Left lobe of liver (tissue), 2 donors: ENCODE data around the gene FILIP1L. TPM values are rescaled to one million over a fixed set of nuclear protein-coding genes. Genes with fewer than 3 reads are reported as not detected.
A peak's percentile ranks its signal among the peaks of the same experiment; 100 is the strongest.

ENCODE experiments used
- ATAC-seq: fragments of 200-7000 bp; cut with Tn5 transposase; one replicate; pipeline ENCODE4 v1.9.1; 2020; ENCODE audit warnings: mild to moderate bottlenecking, moderate library complexity
- DNase-seq: peaks from one replicate; pipeline ENCODE4 v3.0.0-alpha.2; 2020; ENCODE audit warnings: low spot score
- total RNA-seq: library from RNA; stranded (reverse); gene quantifications from one replicate; pipeline ENCODE4 v1.2.1, GENCODE V29; 2021
- donor health status: DM: no; HTN: no; CAD: no; lungs with moderate emphysema.
- donor health status: DM: no; HTN: yes; CAD: no.

FILIP1L gene
- total RNA-seq, 1 donor from 2014 or later = 0.93 TPM

DNA sequence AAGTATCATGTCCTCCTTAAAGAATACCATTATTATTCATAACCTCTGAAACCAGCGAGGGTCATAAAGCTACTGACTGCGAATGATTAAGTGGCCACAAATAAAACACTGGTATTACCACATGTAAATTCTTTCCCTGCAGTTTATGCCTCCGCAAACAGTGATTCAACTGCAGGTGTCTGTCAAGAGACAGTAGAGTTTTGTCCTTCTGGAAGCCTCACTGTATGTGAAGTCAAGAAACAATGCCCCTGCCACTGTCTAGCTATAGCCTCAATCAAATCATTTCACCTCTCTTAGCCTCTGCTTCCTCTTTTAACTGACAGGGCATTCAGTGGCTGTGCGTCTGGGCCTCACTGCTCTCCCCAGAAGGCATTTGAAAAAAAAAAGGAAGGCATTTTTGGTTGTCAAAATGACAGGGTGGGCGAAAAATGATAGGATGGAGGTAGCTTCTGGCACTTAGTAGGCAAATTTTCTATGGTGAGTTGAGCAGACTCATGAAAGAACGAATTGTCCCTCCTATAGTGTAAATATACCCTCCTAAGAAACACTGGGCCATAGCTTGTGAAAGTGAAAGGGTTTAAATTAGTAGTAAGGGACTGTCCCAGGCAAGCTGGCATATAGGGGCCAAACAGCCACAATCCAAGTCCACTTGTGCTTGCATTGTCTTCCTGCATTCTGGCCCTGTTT, 66.7 kb downstream of the FILIP1L start:
- ATAC-seq = peak; percentile 47
- DNase-seq = no peak

DNA sequence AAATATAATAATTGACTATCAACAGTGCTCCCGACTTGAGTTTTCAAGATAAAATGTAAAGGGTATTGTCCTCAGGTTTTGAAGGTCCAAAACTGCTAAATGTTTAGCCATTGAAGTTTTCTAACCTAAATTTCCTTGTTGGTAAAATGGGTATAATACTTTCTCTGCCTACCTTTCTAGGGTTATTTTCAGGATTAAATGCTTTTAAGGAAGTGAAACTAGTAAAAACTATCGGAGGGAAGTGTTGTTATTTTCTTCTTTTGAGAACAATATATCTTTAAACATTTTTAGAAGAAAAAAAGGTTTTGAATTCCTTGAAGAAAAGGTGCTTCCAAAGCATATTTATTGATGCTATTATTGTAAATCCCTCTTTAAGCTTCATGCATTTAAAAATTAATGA, 67.3 kb downstream of the FILIP1L start:
- ATAC-seq = no peak
- DNase-seq = no peak

DNA sequence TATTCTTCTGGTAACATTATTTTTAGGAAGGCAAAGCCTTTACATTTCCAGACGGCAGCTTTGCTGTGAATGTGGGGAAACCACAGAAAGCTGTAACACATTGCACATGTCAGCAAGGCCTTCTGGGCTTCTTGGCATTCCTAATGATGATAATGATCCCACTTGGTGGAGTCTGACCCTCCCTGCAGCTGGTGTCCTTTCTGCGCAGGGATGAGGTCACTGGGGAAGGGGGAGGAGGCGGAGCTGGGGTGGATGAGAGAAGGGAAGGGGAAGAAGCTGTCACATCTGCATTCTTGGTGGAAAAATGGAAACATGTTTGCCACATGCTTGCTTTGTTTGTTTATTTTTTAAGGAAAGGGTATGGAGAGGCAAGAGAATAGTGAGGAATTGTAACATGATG, 68.6 kb downstream of the FILIP1L start:
- ATAC-seq (peak; percentile 36), DNase-seq (no peak)

DNA sequence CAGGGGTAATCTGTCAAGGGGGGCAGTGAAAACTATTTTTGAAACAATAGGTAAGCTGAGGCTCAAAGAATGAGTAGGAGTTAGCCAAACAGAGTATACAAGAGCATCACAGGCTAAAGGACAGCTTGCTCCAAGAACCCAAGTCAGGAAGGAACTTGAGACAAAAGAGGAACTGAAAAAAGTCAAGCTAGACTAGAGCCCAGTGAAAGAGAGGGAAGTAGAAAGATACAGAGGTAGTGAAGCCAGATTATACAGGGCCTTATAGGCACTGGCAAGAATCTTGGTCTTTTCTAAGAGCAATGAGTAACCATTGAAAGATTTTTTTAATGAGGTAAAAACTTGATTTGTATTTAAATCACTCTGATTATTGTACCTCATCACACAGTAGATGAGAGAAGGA, 69.9 kb downstream of the FILIP1L start:
- ATAC-seq (peak; percentile 45), DNase-seq (no peak)

DNA sequence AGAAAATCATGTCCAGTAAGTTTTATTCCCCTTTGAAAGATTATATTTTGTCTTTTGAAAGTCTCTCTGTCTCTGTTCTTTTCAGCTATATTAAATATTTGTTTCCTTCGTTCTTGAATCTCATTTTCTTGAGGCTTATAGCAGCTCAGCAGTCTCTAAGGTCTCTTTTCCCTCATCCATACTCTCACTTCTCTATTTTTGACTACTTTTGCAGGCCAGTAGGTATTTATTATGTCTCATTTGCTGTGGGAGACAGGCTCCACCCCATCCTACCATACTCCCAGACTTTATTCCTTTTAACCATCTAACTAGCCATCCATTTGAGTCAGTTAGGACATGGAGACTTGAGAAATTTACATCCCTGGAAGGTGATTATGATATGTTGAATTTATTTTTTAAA, 71.0 kb downstream of the FILIP1L start:
- ATAC-seq (no peak), DNase-seq (no peak)

DNA sequence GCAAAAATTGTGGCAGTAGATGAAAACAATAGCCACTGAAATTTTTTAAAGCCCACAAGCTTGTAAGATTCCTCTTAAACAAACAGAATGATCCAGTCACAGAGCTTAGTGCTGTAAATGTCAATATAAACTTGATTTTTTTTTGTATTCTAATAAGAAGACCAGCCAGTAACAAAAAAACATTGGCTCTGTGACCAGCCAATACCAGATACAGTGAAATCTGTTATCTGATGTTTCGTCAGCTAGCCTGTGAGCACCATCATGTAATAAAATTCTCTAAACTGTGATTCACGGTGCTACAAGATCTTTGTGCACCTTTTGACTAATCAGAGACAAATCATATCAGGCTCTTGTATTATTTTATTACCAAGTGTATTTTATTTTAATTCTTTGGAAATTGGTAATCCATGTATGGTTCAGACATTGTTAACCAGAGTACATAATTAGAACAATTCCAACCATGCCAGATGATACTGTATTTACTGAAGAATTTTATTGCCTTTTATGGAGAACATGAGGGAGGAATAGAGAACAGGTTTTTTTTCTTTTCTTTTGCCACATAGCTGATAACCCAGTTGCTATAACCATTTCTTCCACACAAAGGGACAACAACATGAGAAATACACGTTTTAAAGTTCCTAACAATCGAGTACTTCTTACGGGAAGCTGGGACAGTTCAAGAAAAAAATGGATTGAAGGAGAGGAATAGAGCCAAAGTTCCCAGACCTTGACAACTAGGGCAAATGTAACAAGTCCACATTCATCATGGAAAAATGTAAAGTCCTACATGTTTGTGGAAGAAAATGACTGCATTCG, 71.9 kb downstream of the FILIP1L start:
- ATAC-seq = no peak
- no peak for DNase-seq

DNA sequence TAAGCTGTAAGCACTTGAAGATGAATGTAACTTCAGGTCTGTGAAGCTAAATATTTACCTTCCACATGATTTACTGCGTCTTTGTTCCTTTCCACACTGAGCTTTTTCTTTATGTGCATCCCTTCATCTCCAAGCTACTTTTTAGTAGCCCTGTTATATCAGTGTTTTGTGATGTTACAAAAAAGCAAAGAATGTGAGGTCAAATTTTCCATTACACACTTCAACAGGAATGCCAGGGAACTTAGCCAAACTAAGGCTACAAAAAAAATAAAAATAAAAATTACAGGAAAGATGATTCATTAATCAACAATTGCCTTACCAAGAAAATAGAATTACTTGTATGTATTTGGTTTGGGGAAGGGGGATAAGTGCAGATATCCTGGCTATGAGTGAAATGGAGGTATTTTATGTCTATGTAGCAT, 73.0 kb downstream of the FILIP1L start:
- no peak for DNase-seq
- ATAC-seq = peak; percentile 23

DNA sequence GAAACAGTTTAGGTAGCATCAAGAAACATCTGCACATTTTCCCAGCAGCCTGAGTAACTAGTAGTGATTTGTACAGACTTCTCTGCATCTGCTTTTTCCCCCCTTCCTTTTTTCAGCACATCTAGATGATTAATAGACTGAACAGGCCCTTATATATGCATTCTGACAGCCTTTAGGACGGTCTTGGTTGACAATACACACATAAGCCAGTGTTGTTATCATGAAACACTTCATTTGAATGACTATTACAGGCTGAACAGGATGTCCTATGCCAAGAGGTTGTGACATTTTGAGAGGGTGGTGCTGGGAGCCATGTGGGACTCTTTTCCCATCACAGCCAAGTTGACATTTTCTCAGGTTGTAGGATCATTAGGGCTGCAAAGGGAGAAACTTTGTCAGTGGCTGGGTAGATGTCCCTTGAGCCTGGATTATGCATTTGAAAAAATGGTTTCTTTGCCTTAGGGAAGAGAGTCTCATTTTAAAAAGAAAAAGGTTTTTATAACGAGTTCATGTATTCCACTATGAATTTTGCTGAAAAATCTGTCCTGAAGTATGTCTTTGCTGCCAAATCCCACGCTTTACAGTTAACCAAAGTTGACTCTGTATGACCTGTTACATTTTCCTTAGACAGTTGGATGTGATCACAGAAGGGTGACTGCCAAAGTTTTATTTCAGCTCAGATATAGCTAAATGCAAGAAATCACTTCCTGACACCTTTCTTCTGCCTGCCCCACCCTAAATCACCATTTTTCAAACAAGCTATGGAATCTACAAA, 73.7 kb downstream of the FILIP1L start:
- DNase-seq = no peak
- no peak for ATAC-seq

DNA sequence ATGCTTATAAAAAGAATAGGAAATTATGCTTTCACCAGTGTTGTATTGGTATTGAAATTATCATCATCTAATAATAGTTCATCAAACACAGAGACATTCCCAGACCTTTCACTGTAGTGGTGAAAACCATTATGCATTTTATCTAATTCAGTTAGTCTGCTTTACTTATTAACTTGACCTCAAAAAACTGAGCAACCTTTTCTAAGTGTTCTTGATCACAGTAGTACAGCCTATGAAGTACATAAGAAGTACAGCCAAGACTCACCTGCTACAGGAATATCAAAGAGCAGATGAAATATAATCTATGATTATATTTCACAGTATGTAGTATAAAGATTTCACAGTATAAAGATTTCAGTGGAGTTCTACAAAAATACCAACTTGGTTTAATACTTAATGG, 75.2 kb downstream of the FILIP1L start:
- DNase-seq (no peak), ATAC-seq (no peak)

DNA sequence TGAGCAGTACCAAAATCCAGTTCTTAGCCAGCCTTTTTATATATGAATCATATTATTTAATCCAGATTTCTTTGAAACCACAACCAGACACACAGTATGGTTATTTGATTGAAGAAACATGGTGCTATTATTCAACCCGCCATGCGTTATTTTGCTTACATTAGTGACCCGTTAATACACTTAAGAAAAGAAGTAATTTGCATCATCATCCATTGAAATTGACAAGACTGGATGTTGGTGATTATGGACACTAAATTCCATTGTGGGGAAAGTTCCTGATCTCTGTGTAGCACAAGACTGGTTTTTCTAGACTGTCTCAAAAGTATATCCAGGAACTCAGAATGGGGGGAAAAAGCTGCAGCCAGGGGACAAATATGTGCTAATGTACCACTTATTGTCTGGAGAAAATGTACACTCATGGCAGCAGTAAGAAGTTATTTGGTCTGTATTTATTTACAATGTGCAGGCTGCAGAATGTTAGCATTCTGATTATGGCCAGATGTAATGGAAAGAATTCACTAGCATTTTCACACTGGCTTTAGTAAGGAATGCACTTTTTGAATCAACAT, 80.3 kb downstream of the FILIP1L start:
- ATAC-seq (no peak), DNase-seq (no peak)

DNA sequence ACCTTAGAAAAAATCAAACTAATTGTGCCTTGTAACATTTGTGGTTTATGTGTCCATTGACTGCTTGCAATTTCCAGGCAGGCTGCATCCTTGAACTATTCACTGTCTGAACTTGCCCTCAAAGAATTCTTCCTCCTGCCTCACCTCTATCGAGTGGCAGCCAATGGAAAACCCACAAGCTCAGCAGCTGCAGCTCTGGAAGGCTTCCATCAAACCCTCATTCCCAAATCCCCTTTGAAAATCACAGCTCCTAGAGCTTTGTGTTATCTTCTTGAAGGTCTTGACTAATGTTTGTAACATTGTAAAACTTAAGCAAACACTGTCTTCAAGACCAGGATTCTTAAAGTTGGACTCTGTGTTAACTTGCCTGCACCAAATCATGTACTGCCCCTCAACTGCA, 81.1 kb downstream of the FILIP1L start:
- DNase-seq (no peak), ATAC-seq (no peak)

DNA sequence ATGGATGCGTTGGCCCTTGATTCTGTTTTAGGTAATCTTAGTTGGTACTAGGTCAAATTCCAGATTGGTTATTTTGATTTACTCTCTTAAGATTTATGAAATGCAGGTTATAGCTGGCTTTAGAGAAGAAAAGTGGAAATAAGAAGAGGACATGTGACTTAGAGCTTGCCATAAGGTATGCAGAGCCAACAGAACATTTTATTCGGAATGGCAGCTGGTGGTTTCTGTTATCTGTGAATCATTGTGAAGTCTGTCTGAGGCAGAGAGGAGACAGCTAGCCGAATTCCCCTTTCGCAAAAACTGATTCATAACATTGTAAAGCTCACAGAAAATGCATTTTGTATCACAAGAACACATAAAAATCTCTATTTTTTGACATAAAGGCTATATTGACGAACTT, 82.1 kb downstream of the FILIP1L start:
- ATAC-seq = no peak
- no peak for DNase-seq

DNA sequence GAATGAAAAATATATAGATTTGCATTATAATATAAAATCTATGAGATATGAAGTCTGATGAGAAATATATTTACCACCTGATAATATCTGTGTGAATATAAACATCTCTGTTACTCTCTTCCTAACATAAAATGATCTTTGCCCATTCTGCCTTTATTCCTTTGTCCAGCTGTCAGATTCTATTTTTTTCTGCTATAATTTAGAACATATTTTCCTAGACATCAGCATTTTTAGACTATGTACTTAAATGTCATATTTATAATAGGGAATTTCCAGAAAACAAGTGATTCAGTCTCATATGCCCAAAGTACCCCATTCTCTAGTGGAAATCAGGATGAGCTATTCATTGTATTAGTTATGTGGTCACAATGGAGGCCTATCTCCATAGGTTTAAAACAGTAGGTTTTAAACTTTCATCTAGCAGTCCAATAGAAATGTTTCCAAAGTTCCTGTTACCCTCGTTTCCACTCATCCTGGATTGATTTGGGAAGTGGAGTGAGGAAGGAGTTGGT, 83.3 kb downstream of the FILIP1L start:
- no peak for ATAC-seq
- DNase-seq = no peak

DNA sequence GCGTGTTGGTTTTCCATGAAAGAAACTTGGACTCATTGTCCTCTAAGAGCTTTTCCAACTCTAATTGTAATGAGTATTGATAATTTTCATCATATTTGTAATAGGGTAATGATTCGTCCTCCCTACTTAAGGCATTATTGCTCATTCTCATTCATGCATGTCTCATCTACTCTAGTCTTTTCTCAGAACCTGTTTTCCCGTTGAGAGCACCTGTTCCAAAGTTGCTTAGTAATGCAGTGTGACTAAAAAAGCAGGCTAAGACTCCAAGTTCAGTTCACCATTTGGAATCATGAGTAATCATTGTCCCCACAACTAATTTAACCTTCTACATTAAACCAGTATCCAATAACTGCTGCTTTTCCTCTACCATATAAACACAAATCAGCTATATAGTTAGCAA, 84.0 kb downstream of the FILIP1L start:
- ATAC-seq = no peak
- no peak for DNase-seq

DNA sequence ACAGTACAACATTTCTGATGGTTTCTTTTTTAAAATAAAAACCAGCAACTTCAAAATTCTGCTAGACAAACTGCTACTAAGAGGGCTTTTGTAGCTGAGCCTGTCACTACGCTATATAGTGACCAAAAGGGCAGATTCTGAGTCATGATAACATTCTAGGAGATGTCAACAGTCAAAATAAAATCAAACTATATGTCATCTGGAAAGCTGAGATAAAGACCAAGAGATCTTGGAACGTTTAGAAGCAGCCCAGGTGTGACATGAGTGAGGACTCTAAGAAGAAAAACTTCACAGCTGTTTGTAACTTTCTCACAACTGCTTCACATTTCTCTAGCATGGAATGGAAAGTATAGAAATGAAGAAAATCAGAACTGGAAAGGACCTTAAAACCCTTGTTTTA, 84.6 kb downstream of the FILIP1L start:
- no peak for DNase-seq

DNA sequence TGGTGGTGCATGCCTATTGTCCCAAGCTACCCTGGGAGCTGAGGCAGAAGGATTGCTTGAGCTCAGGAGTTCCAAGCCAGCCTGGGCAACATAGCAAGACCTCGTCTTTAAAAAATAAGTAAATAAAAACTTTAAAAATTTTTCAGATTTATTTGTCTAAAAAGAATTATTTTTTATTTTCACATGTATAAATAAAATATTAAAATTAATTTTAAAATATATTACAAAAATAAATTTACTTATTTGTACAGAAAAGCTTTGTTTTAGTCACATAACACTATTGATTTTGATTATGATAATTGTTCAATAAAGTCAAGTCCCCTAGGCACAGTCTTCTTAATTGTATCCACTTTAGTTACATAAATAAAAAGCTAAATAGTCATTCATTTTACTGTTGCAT, 85.2 kb downstream of the FILIP1L start:
- DNase-seq (no peak), ATAC-seq (no peak)

More for the DNA sequence above, 84.6 kb downstream of the FILIP1L start:
- no peak for ATAC-seq

DNA sequence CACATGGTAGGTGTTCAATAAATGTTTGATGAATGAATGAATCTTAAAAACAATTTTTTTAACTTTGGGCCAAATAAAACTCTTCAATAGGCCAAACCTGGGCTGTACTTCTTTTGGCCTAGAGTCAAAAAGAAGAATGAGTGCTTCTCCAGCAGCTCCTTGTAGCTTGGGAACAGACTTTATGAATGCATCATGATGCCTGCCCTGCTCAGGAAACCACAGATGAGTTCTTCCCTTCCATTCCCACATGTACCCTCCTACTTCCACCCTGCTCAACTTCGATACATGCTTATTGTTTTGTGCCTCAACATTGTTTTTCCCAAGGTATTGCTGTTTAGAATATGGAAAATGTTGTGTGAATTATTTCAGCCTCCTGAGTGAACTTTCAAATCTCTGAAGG, 87.0 kb downstream of the FILIP1L start:
- no peak for ATAC-seq
- no peak for DNase-seq

DNA sequence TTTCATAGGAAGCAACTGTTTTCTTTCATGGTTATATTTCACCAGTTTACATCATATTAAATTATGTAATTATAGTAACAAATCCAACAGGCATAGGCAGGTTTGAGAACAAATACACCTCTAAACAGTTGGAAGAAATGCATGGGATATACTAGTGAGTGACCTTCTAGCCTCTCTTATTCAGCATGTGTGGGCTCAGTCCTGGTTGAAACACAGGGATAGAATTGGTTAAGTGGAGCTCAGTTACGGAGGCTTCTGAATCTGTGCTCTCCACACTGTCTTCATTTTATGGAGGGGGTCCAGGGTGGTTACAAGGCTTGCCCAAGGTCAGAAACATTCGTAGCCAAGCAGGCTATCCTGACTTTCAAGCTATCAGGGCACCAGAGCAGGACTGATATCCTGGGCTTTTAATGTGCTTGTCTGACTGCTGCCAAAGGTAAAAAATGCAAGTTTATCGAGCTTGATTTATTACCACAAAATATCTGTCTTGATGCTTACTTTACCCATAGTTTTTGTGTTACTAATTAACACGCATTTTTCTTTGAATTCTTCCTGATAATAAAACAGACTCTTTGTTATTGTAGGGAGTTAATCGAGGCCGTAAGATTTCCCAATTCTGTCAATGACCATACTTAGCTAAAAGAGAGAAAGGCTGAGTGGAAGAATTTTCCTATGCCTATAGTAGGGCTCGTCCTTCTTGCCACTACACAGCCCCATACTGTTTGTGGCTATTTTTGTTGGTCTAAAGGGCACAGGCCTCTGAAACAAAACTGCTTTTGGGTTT, 89.6 kb downstream of the FILIP1L start:
- ATAC-seq = peak; percentile 73

DNA sequence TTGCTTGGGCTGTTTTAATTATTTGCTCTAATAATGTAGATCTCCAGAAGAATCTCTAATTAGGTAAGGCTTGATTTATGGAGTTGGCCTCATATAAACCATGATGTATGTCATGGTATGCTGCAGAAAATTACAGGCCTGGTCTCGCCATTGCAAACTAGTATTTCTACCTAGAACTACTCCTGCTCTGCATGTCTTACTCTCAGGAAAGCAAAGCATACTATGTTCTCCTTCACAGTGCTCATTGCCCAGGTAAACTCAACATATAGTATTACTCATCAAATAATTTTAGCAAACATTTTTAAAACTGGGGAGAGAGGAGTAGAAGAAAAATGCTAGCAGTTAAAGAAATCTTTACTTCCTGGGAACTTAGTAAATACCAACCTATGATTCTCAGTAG, 90.7 kb downstream of the FILIP1L start:
- DNase-seq = no peak
- ATAC-seq = no peak

More for the DNA sequence above, 89.6 kb downstream of the FILIP1L start:
- DNase-seq = no peak

DNA sequence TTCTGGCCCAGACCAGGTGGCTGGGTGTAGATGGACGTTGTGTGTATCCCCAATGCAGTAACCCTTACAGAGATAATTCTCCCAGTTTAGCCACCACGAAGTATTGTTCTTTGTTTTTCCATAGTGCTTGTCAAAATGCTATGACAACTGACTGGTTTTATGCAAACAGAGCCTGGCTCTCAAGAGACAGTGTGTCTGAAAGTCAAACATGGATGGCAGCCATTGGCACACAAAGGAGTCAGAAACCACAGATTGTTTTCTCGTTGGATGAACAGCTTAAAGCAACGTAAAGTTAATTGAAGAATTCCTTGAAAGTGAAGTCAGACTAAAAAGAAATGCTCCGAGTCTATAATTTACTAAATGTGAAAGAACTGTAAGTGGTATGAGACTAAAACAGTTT, 91.2 kb downstream of the FILIP1L start:
- ATAC-seq (no peak), DNase-seq (no peak)
